RWPE2 (cell line): Measurements from ENCODE around the gene EGFL7.
"Not testable (repeated sequence)": the region's sequence is repeated elsewhere in the genome, so short reads cannot be mapped to it uniquely, and the experiment has no call there.

Experiments
- ATAC-seq: fragments of 200-7000 bp; cut with Tn5 transposase; 3 replicates; pipeline ENCODE4 v1.9.1; 2021; ENCODE audit warnings: low read depth
- DNase-seq: peaks from one replicate; pipeline ENCODE4 v3.0.0-alpha.2; 2020; ENCODE audit warnings: low spot score
- H3K27ac ChIP-seq: fragments of 450-650 bp; 2 replicates; pipeline ENCODE4 v1.5.1; 2017; ENCODE audit warnings: mild to moderate bottlenecking; ENCODE audit not compliant: poor library complexity, severe bottlenecking
- H3K27me3 ChIP-seq: fragments of 250-450 bp; sonication (Bioruptor Pico); 2 replicates; pipeline ENCODE4 v1.5.1; 2021; ENCODE audit warnings: mild to moderate bottlenecking, moderate library complexity; ENCODE audit not compliant: insufficient read depth, poor library complexity, severe bottlenecking
- H3K36me3 ChIP-seq: fragments of 250-450 bp; sonication (Bioruptor Pico); 2 replicates; pipeline ENCODE4 v1.5.1; 2020; ENCODE audit warnings: low read depth, mild to moderate bottlenecking, moderate library complexity
- H3K4me1 ChIP-seq: fragments of 250-450 bp; sonication (Bioruptor Pico); 2 replicates; pipeline ENCODE4 v1.5.1; 2021; ENCODE audit warnings: mild to moderate bottlenecking, moderate library complexity; ENCODE audit not compliant: insufficient read depth, poor library complexity, severe bottlenecking
- H3K4me3 ChIP-seq: fragments of 250-450 bp; sonication (Bioruptor Pico); 2 replicates; pipeline ENCODE4 v1.5.1; 2021; ENCODE audit warnings: mild to moderate bottlenecking, moderate library complexity; ENCODE audit not compliant: severe bottlenecking
- H3K9me3 ChIP-seq: fragments of 250-450 bp; sonication (Bioruptor Pico); 2 replicates; pipeline ENCODE4 v1.5.1; 2021; ENCODE audit warnings: mild to moderate bottlenecking, moderate library complexity; ENCODE audit not compliant: severe bottlenecking
- TF ChIP-seq, protein P1 (sequence below): fragments of 450-650 bp; IDR thresholded peaks from one replicate; pipeline ENCODE4 v1.5.1; 2017; ENCODE audit warnings: mild to moderate bottlenecking, moderate library complexity; ENCODE audit not compliant: poor library complexity, severe bottlenecking

Gene EGFL7

DNA sequence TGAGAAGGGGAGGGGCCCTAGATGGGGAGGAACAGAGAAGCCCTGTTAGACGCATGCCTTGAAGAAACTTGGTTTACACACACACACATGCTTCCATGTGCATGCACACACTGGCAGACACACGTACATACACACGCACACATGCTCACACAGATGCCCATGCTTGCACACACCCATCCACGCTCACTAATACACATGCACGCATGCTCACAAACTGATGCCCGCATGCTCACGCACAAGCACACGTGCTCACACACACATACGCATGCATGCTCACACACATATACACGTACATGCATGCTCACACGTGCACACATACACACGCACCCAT is 32.1 kb upstream of the EGFL7 start:
- TF ChIP-seq, protein P1, sequence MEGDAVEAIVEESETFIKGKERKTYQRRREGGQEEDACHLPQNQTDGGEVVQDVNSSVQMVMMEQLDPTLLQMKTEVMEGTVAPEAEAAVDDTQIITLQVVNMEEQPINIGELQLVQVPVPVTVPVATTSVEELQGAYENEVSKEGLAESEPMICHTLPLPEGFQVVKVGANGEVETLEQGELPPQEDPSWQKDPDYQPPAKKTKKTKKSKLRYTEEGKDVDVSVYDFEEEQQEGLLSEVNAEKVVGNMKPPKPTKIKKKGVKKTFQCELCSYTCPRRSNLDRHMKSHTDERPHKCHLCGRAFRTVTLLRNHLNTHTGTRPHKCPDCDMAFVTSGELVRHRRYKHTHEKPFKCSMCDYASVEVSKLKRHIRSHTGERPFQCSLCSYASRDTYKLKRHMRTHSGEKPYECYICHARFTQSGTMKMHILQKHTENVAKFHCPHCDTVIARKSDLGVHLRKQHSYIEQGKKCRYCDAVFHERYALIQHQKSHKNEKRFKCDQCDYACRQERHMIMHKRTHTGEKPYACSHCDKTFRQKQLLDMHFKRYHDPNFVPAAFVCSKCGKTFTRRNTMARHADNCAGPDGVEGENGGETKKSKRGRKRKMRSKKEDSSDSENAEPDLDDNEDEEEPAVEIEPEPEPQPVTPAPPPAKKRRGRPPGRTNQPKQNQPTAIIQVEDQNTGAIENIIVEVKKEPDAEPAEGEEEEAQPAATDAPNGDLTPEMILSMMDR: no peak
- Histone ChIP-seq H3K4me3 (no peak overlapping the region), H3K4me1 (peaks cover 11% of the 10 kb centered on the region), H3K9me3 (no peaks in the 10 kb centered on the region), H3K36me3 (no peaks in the 10 kb centered on the region), H3K27me3 (no peaks in the 10 kb centered on the region), H3K27ac (no peak overlapping the region)
- DNase-seq (no peak), ATAC-seq (no peak)

DNA sequence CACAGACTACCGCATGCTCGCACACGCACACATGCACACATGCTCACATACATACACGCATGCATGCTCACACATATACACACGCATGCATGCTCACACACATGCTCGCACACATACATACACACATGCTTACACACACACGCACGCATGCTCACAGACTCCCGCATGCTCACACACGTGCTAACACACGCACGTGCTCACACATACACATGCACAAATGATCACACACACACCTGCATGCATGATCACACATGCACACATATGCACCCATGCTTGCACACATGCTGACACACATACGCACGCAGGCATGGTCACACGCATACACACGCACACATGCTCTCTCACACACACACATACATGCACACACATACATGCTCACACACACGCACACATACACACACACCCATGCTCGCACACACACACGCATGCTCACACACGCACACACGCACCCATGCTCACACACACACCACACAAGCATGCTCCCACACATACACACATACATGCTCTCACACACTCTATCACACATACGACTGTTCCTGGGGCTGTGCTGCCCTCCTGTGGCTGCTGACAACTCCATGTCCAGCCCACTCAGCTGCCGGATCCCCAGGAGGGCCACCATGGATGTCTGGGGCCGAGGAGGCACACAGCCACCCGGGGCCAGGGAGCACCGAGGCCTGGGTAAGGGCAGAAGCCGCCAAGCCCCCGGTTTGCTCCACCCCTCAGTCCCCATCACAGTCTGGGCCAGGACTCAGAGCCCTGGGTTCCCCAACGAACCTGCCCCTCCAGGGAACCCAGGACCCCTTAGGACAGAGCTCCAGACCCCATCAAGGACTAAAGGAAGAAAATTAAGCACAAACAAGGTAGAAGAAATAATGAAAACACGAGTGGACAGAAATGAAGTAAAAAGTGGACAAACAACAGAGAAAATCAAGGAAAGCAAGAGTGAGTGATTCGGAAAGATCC is 31.4 kb upstream of the EGFL7 start:
- TF ChIP-seq, protein P1: peak; percentile 82
- H3K9me3 ChIP-seq: no peaks in the 10 kb centered on the region
- no peaks in the 10 kb centered on the region for H3K27me3 ChIP-seq
- H3K4me1 ChIP-seq: peaks cover 12% of the 10 kb centered on the region
- DNase-seq: no peak
- no peak overlapping the region for H3K27ac ChIP-seq
- peak; percentile 70 for ATAC-seq
- H3K4me3 ChIP-seq: no peak overlapping the region
- no peaks in the 10 kb centered on the region for H3K36me3 ChIP-seq

DNA sequence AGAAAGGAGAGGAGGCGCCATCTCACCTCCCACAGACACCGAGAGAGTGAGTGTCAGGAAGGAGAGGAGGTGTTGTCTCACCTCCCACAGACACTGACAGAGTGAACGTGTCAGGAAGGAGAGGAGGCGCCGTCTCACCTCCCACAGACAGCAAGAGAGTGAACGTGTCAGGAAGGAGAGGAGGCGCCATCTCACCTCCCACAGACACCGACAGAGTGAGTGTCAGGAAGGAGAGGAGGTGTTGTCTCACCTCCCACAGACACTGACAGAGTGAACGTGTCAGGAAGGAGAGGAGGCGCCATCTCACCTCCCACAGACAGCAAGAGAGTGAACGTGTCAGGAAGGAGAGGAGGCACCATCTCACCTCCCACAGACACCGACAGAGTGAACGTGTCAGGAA is 30.6 kb upstream of the EGFL7 start:
- not testable (repeated sequence) for H3K27ac ChIP-seq, H3K36me3 ChIP-seq, ATAC-seq, H3K27me3 ChIP-seq, H3K4me3 ChIP-seq, H3K9me3 ChIP-seq, DNase-seq
- H3K4me1 ChIP-seq: peaks cover 12% of the 10 kb centered on the region

DNA sequence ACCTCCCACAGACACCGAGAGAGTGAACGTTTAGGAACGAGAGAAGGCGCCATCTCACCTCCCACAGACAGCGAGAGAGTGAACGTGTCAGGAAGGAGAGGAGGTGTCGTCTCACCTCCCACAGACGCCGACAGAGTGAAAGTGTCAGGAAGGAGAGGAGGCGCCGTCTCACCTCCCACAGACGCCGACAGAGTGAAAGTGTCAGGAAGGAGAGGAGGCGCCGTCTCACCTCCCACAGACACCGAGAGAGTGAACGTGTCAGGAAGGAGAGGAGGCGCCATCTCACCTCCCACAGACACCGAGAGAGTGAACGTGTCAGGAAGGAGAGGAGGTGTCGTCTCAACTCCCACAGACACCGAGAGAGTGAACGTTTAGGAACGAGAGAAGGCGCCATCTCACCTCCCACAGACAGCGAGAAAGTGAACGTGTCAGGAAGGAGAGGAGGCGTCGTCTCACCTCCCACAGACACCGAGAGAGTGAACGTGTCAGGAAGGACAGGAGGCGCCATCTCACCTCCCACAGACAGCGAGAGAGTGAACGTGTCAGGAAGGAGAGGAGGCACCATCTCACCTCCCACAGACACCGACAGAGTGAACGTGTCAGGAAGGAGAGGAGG is 30.1 kb upstream of the EGFL7 start:
- H3K36me3 ChIP-seq, H3K27ac ChIP-seq, ATAC-seq, DNase-seq, H3K27me3 ChIP-seq, H3K9me3 ChIP-seq, H3K4me3 ChIP-seq: not testable (repeated sequence)
- peaks cover 12% of the 10 kb centered on the region for H3K4me1 ChIP-seq

DNA sequence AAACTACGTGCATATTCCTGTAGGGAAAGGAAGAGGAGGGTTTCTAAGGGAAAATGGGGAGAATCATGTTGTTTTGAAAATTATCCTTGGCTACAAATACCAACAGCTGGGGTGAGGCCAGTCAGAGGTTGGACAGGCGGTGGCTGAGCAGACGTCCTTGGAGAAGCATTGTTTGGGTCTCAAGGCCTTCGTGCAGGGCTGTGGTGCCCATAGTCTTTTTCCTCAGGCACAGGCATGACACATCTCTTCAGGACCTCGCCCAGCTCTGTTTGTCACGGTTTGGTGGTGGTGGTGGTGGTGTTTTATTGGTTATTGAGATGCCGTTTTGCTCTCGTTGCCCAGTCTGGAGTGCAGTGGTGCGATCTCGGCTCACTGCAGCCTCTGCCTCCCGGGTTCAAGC is 27.8 kb upstream of the EGFL7 start:
- no peaks in the 10 kb centered on the region for H3K9me3 ChIP-seq
- H3K36me3 ChIP-seq: no peaks in the 10 kb centered on the region
- DNase-seq (no peak), ATAC-seq (peak; percentile 50; the same call in 2 of the 3 replicates)
- TF ChIP-seq, protein P1: no peak
- H3K27ac ChIP-seq: no peak overlapping the region
- no peak overlapping the region for H3K4me3 ChIP-seq
- H3K4me1 ChIP-seq: peaks cover 12% of the 10 kb centered on the region
- no peaks in the 10 kb centered on the region for H3K27me3 ChIP-seq
